GM20431 (cell line): ENCODE results near the gene SNX4.
"Not testable (repeated sequence)": the region's sequence is repeated elsewhere in the genome, so short reads cannot be mapped to it uniquely, and the experiment has no call there.

ENCODE experiments used
- in situ Hi-C: fragments of 300-500 bp; cut with MseI, MboI; formaldehyde crosslinking; loops from one replicate; pipeline ENCODE4 v1.15.0; 2020; ENCODE audit warnings: low sequenced_read_pairs; ENCODE audit not compliant: unreplicated experiment

Gene SNX4

GRCh38 chr3:125410922-125411321 is 109.1 kb downstream of the SNX4 start:
- in situ Hi-C loops: no loop called here

- in situ Hi-C loops: no loop called here
Measured at GRCh38 chr3:125406070-125406469, 113.9 kb downstream of the SNX4 start.

- in situ Hi-C loops: not testable (repeated sequence)
Measured at GRCh38 chr3:125405515-125405914, 114.5 kb downstream of the SNX4 start.

- in situ Hi-C loops: no loop called here
Measured at GRCh38 chr3:125403789-125404188, 116.2 kb downstream of the SNX4 start.

- in situ Hi-C loops: no loop called here
Measured at GRCh38 chr3:125402639-125403038, 117.4 kb downstream of the SNX4 start.

- in situ Hi-C loops: no loop called here
Measured at GRCh38 chr3:125401402-125401801, 118.6 kb downstream of the SNX4 start.

GRCh38 chr3:125398952-125399351 is 121.0 kb downstream of the SNX4 start:
- in situ Hi-C loops: no loop called here
